NCI-H1105 treated with DMSO at 0.1 percent for 48 hours (cell line): Measurements from ENCODE around the gene ZC3HAV1.
"Not testable (repeated sequence)": the region's sequence is repeated elsewhere in the genome, so short reads cannot be mapped to it uniquely, and the experiment has no call there.

ENCODE experiments used
- DNase-seq: peaks from one replicate; lab custom pipeline; 2025; lab: John Stamatoyannopoulos, UW

Gene ZC3HAV1

GRCh38 chr7:139109188-139109982, at the start of gene ZC3HAV1:
TSS of gene ZC3HAV1 (minus strand) at chr7:139109720. CDS start at chr7:139109331, 389 bp downstream.
- DNase-seq = peak; percentile 78

DNA sequence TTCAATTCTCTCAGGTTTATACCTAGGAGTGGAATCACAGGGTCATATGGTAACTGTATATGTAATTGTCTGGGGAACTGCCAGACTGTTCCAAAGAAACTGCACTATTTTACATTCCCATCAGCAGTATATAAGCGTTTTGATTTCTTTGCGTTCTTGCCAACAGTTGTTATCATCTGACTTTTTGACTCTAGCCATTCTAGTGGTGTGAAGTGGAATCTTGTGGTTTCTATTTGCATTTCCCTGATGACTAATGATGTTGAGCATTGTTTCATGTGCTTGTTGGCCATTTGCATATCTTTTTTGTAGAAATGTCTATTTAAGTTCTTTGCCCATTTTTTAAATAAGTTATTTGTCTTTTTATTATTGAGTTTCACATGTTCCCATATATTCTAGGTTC, 44.3 kb upstream of the ZC3HAV1 start:
- DNase-seq = no peak

- DNase-seq = no peak
These were observed 42.6 kb upstream of the ZC3HAV1 start for GRCh38 chr7:139152149-139152548.

GRCh38 chr7:139139150-139139549, 29.6 kb upstream of the ZC3HAV1 start:
- no peak for DNase-seq

DNA sequence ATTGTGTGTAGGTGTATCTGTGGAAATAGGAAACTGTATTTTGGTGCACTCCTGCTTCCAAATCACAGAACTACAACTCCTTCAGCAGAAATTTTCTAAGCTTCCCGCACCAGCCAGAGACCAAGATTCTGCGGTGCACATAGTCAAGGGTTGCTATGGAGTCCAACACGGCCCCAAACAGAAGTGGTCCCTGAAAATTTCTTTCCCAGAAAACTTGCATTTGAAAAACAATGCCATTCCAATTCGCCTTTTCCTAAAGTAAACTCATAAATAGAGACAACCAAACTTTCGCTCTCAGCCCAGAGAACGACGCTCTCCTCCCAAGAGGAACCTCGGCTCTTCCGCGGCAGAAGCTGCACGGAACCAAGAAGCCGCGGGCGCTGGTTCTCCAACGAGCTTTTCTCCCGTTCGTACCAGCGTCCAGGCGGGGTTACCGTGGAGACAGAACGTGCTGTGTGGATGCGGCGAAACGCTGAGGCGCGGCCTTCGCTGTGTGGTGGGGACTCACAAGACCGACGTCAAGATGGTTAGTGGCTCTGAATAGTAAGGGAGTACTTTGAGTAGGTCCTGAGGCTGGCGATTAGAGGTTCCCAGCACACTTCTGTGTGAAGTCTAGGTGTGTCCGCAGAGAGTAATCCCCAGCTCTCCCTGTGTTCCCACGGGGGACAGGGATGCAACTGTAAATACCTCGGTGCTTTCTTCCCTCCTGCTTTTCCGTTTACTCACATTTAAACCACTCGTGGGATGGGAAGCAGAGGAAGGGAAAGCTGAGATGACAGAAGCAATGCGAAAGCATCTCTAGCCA, 24.0 kb upstream of the ZC3HAV1 start:
- DNase-seq = peak; percentile 82

DNA sequence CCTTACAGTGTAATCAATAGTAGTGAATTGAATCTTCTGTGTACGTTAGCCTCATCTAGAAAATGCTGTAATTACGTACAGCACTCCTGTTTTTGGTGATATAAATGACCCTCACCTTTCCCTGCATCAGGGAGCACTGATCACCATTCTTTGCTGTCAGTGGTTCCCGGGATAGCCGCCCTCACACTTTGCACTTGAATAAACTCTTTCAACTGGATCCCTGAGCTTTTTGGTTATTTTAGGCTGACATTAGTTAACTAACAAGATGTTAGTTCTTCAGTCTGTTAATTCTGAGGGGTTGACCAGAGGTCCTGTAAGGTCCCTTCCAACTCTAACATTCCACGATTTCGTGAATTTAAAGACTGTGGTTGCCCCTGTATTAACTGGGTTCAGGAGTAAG, 23.4 kb upstream of the ZC3HAV1 start:
- no peak for DNase-seq

- DNase-seq = no peak
These were observed 22.1 kb upstream of the ZC3HAV1 start for GRCh38 chr7:139131601-139132041.

DNA sequence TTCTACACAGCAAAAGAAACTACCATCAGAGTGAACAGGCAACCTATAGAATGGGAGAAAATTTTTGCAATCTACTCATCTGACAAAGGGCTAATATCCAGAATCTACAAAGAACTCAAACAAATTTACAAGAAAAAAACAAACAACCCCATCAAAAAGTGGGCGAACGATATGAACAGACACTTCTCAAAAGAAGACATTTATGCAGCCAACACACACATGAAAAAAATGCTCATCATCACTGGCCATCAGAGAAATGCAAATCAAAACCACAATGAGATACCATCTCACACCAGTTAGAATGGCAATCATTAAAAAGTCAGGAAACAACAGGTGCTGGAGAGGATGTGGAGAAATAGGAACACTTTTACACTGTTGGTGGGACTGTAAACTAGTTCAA, 20.3 kb upstream of the ZC3HAV1 start:
- DNase-seq = not testable (repeated sequence)

DNA sequence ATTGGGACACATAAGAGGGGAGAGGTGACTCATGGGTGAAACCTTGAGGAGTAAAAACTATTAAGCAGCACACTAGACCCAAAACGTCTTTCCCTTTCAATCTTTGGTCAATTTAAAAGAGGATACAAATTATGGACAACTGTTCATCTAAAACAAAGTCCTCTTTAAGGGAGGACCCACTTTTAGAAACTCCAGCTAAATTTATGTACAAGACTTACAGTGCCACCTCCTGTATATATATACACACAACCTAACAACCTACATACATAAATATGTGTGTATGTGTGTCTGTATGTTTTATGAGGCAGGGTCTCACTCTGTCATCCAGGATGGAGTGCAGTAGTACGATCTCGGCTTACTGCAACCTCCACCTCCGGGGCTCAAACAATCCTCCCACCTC, 18.1 kb upstream of the ZC3HAV1 start:
- no peak for DNase-seq

DNA sequence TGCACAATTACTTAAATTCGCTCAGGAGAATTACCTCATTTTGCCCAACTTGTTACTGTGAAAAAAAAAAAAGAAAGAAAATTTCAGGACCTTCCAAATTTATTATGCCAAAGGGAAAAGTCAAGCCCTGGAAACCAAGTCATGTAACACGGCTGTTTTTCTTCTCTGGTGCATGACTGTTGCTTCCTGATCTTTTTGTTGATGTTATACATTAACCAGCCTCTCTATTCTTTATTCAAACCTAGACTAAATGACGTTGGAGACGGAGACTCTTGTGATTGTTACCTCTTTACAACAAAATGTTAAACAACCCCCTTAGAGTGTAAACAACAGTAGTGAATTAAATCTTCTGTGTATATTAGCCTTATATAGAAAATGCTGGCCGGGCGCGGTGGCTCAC, 16.1 kb upstream of the ZC3HAV1 start:
- DNase-seq = no peak

GRCh38 chr7:139124995-139125394, 15.5 kb upstream of the ZC3HAV1 start:
- DNase-seq = not testable (repeated sequence)

DNA sequence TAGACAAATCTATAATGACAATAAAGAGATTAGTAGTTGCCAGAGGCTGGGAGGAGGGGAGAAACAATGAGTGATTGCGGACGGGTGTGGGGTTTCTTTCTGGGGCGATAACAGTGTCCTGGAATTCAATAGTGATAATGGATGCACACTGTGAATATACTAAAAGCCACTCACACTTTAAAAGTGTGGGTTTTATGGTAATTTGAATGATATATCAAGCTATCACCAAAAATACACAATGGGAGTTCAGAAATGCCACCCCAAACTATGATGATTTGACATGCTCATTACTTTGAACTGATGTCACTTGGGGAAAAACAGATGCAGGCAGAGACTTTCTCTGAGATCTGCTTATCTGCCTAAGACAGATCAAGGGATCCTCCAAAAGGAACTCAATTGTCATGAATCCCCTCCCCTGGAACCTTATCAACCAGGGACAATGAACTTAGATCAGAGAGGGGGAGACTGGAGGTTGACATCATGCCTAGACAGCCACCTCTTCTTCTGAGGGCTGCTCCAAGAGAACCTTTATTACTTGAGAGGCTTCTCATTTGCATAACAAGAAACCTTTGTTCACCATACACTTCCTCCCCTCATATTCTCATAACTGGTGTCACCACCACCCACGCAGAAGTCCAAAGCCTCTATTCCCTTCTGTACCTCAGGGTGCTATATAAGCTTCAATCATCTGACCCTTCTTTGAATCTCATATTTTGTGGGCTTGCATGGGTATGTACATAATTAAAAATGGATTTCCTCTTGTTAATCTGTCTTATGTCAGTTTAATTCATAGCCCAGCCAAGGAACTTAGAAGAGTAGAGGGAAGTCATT, 14.8 kb upstream of the ZC3HAV1 start:
- no peak for DNase-seq

DNA sequence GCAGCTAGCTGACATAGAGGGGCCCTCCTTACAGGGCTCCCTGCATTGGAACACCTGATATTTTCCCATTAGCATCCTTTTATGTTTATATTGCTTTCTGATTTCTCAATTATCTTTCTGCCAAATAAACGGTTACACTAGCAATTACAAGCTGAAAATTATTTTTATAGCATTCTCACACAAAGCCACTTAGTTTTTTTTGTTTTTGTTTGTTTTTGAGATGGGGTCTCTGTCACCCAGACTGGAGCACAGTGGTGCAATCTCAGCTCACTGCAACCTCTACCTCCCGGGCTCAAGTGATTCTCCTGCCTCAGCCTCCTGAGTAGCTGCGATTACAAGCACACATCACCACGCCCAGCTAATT, 9.9 kb upstream of the ZC3HAV1 start:
- DNase-seq = no peak

DNA sequence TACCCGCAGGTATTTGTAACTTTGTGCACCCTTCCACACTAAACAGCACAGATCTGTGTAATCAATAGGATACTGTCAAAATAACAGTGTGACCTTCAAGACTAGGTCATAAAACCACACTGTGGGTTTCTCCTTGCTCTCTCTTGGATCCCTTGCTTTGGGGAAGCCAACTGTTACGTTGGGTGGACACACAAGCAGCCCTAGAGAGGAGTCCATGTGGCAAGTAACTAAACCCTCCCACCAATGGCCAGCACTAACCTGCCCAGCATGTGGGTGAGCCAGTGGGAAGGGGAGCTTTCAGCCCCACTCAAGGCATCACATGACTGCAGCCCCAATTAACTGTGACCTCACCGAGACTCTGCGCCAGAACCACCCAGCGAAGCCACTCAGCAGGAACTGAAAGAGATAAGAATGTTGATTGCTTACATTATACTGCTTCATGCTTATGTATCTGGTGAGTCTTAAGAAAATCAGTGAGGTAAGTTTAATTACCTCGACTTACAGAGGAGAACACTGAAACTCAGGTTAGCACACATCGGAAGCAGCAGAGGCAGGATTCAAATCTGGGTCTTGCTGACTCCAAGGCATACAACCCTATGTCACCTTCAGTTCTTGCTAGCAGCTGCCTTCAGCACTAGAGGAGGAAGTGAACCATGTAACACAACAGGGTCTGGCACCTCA, 9.4 kb upstream of the ZC3HAV1 start:
- DNase-seq = no peak

DNA sequence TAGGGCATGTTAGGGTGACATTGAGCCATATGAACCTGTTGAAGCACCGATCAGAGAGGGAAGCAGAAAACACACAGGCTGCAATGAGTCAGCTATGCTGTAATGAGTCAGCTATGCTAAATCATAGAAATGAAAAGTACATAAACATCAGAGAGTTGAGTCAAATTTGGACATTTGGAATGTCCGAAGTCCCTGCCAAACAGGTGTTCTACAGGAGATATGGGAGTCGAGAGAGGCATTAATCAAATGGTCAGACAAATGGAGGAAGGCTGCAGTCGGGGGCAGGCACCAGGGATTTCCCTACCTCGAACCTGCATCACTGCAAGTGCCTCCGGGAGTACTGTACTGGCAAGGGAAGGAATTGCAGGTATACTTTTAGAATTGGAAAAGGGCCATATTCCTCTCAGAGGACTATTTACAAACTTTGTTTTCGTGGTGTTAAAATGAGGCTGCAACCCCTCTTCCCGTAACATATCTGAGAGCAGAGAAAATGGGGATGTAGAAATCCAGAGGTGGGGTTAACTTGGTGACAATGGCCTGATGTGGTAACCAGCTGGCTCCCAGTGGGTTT, 8.8 kb upstream of the ZC3HAV1 start:
- DNase-seq = no peak

DNA sequence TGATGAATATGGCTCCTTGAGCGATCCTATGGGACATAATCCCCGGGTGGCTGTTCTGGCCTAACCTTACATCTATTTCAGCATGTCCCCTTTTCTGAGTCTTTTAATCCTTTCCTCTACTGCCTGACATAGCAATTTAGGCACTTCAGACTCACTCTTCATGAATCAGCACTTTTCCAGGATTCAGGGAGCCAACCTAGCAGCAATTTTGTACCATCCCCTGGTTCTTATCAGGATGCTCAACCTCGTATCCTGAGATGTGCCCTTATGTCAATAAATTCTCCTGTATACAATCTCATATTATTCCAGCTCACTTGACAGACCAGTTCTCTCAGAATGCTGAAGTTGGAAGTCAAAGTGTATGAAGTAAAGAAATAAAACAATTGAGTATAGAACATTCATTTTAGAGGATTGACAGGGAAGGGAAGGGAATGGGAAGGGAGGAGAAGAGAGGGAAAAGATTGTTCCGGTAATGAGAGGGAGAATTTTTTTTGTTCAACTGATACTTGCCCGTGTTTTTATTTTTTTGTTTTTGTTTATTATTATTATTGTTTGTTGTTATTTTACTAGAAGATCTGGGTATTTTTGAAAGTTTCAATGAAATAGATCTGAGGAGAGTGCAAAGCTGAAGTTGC, 8.2 kb upstream of the ZC3HAV1 start:
- no peak for DNase-seq

GRCh38 chr7:139116999-139117398, 7.5 kb upstream of the ZC3HAV1 start:
- no peak for DNase-seq

DNA sequence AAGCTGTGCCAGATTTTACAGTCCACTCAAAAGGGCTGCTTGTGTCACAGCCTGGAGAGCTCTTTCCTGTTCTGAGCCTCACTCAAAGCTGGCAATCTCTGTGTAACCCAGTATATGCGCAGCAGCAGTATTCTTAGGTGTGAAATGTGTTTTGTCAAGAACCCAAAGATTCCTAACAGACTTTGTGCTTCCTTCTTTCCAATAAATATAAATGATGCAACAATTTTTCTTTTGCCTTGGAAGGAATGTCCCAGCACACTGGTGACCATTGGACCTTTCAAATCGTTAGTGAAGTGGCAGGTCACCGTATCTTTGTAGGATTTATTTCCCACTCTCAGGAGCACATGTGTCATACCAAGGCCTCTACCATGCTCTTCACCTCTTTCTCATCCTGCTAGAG, 5.6 kb upstream of the ZC3HAV1 start:
- no peak for DNase-seq

- no peak for DNase-seq
These were observed 5.1 kb upstream of the ZC3HAV1 start for GRCh38 chr7:139114585-139114984.

DNA sequence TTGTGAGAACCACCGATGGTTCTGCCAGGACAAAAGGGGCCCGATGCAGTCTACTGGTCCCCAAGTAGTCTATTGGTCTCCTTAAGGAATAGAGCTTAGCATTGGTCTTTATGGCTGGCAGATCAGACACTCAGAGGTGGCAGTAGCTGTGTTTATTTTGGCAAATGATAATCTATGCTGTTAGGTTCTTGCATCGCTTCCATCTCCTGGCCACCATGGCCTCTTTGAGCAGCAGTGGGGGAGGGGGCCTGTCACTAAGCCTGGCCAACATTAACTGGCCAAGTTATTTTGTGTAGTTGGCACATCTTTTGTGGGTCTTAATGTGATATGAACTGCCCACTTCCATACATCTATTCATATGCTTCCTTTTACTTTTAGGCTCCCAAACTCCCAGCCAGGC, 4.5 kb upstream of the ZC3HAV1 start:
- no peak for DNase-seq

- DNase-seq = no peak
These were observed 3.3 kb upstream of the ZC3HAV1 start for GRCh38 chr7:139112741-139113250.
